ENCODE measurements around the gene EFEMP1.
"Not testable (repeated sequence)": the region's sequence is repeated elsewhere in the genome, so short reads cannot be mapped to it uniquely, and the experiment has no call there.

- TF ChIP-seq NFIX (CRISPR knock-in tag; IDR thresholded peaks at IDR 0.05; ENCODE audit: low read depth); CTCF (IDR thresholded peaks at IDR 0.05 in 2 of 3, conservative IDR thresholded peaks at IDR 0.05 in 1 of 3; ENCODE audit: insufficient read depth in 2 of 3, low read depth in 1 of 3, low read length in 3 of 3); GTF2F1 (IDR thresholded peaks at IDR 0.05; ENCODE audit: low read depth, low read length); ZNF197 (CRISPR knock-in tag; IDR thresholded peaks at IDR 0.05; ENCODE audit: low read depth); PRDM10 (IDR thresholded peaks at IDR 0.05; ENCODE audit: partially characterized antibody); NCOA1 (IDR thresholded peaks at IDR 0.05; ENCODE audit: low read depth); U2AF2 (optimal IDR thresholded peaks at IDR 0.05; ENCODE audit: low read depth, low read length); HMG20A (CRISPR knock-in tag; conservative IDR thresholded peaks at IDR 0.05); NCOA6 (IDR thresholded peaks at IDR 0.05); RFX5 (IDR thresholded peaks at IDR 0.05; ENCODE audit: low read depth, low read length); ZC3H11A (IDR thresholded peaks at IDR 0.05; ENCODE audit: low read depth, low read length); PHF21A (IDR thresholded peaks at IDR 0.05; ENCODE audit: borderline replicate concordance, low read depth): not testable (repeated sequence)
Measured at GRCh38 chr2:55831671-55832410, 91.7 kb downstream of the EFEMP1 start.

All from K562 (cell line).